ENCODE measurements around the gene TRABD. TPM values are rescaled to one million over a fixed set of nuclear protein-coding genes. Genes with fewer than 3 reads are reported as not detected.

The TRABD gene
- total RNA-seq, 1 donor from 2014 or later = 96.8 TPM

DNA sequence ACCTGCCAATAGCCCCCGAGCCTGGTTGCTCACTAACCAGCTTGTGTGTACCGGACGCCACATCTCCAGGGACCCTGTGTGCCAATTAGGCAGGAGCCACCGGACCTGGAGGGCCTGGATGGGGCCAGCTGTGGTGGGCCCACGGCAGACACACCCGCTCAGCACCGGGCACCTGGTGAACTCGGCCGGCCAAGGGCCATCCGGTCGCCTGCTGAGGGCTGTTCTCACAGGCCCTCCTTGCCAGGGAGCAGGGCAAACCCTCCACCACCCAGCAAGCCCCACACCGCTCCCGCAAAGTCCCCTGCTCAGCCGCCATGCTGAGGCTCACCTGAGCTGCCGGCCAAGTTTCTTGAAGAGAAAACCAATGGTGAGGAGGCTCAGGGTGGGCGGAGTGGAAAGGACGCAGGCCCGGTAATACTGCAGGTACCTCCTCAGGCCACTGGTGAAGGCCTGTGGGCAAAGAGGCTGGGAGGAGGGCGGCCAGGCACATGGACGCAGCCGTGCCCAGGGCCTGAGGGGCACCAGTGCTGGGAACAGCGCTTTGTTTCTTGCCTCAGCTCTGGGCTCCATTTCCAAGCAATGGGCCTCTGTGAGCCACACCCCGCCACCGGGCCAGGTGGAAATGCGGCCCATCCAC lies 42.0 kb downstream of the TRABD start:
- H3K9me3 Mint-ChIP-seq = no peaks in the 10 kb centered on the region
- no peak for DNase-seq (ENCODE audit: low spot score)
- no peaks in the 10 kb centered on the region for H3K4me1 Mint-ChIP-seq (ENCODE audit: low read depth)
- H3K27ac Mint-ChIP-seq = no peak overlapping the region
- H3K4me3 Mint-ChIP-seq = no peak overlapping the region
- H3K36me3 Mint-ChIP-seq (ENCODE audit: low read depth) = peaks cover 26% of the 10 kb centered on the region
- intact Hi-C loops (cut with micrococcal nuclease) = no loop called here
- H3K27me3 Mint-ChIP-seq (ENCODE audit: insufficient read depth) = no peaks in the 10 kb centered on the region

DNA sequence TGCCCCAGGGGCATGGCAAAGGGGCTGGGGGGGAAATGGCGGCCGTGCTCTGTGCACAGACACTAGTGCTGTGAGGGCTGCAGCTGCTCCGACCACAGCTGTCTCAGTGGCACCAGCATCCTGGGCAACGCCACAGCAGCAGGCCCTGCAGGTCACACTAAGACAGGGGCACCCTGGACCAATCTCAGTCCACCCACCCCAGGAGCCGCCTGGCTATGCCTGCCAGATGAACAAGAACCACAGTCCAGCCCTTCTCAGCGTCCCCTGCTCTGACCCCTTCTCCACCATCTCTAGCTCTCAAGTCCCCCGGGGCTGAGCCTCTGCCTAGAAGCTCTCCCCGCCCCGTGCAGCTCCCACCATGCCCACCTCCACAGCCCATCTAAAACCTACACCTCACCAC lies 42.7 kb downstream of the TRABD start:
- H3K27ac Mint-ChIP-seq = no peak overlapping the region
- intact Hi-C loops (cut with micrococcal nuclease) = no loop called here
- peaks cover 21% of the 10 kb centered on the region for H3K36me3 Mint-ChIP-seq (ENCODE audit: low read depth)

DNA sequence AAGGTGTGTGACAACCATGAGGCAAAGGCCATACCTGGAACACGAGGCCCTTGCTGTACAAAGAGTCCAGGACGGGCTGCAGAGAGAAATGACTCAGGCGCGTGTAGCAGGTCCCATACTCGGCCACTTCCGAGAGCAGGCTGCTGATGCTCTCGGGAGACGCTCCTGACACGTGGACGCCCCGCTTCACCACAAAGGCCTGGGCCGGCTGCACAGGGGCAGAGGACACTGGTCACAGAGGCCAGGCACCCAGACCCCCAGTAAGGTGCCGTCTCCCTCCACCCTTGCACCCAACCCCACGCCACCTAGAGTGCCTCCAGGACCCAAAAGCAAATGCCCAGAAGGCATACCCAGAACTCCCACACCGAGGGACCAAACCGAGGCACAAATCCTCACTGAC lies 43.7 kb downstream of the TRABD start:
- Mint-ChIP-seq H3K4me1 (ENCODE audit: low read depth) (no peaks in the 10 kb centered on the region), H3K4me3 (no peak overlapping the region), H3K9me3 (no peaks in the 10 kb centered on the region), H3K27ac (no peak overlapping the region), H3K36me3 (ENCODE audit: low read depth) (peaks cover 20% of the 10 kb centered on the region), H3K27me3 (ENCODE audit: insufficient read depth) (no peaks in the 10 kb centered on the region)
- DNase-seq (ENCODE audit: low spot score) = no peak
- intact Hi-C loops (cut with micrococcal nuclease) = no loop called here

More for the DNA sequence above, 42.7 kb downstream of the TRABD start:
- Mint-ChIP-seq H3K4me3 (no peak overlapping the region), H3K4me1 (ENCODE audit: low read depth) (no peaks in the 10 kb centered on the region), H3K9me3 (no peaks in the 10 kb centered on the region), H3K27me3 (ENCODE audit: insufficient read depth) (no peaks in the 10 kb centered on the region)
- DNase-seq (ENCODE audit: low spot score) = no peak

- H3K27me3 Mint-ChIP-seq (ENCODE audit: insufficient read depth) = no peaks in the 10 kb centered on the region
- no peak overlapping the region for H3K27ac Mint-ChIP-seq
- intact Hi-C loops (cut with micrococcal nuclease) = no loop called here
- no peaks in the 10 kb centered on the region for H3K4me1 Mint-ChIP-seq (ENCODE audit: low read depth)
- DNase-seq (ENCODE audit: low spot score) = no peak
- no peak overlapping the region for H3K4me3 Mint-ChIP-seq
- H3K9me3 Mint-ChIP-seq = peaks cover 7% of the 10 kb centered on the region
- peaks cover 32% of the 10 kb centered on the region for H3K36me3 Mint-ChIP-seq (ENCODE audit: low read depth)
These were observed 46.9 kb downstream of the TRABD start for GRCh38 chr22:50232481-50233151.

DNA sequence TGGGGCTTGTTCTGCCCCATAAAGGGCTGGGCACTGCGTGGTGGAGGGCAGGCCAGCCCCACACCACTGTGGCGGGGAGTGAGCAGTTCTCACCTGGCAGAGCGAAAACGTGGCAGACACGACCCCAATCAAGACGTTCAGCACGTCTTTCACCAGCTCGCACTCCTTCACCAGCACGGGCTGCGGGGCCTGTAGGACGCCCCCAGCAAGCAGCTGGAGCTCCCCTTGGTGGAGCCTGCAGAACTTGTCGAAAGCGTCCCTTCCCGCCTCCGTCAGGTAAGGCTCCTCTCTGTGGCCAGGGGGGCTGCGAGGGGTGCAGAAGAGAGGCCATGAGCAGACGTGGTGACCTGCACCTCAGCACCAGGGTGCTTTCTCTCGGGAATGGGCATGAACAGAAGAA lies 47.5 kb downstream of the TRABD start:
- Mint-ChIP-seq H3K4me3 (no peak overlapping the region), H3K4me1 (ENCODE audit: low read depth) (no peaks in the 10 kb centered on the region), H3K27ac (no peak overlapping the region), H3K27me3 (ENCODE audit: insufficient read depth) (no peaks in the 10 kb centered on the region), H3K36me3 (ENCODE audit: low read depth) (peaks cover 37% of the 10 kb centered on the region), H3K9me3 (peaks cover 7% of the 10 kb centered on the region)
- intact Hi-C loops (cut with micrococcal nuclease) = no loop called here
- DNase-seq (ENCODE audit: low spot score) = no peak

- intact Hi-C loops (cut with micrococcal nuclease) = loop anchor here (1.0 kb wide), 1 partner anchor 88 kb away; no protein-coding TSS in a partner anchor
- no peak overlapping the region for H3K27ac Mint-ChIP-seq
- H3K9me3 Mint-ChIP-seq = peaks cover 7% of the 10 kb centered on the region
- peaks cover 12% of the 10 kb centered on the region for H3K4me1 Mint-ChIP-seq (ENCODE audit: low read depth)
- no peaks in the 10 kb centered on the region for H3K27me3 Mint-ChIP-seq (ENCODE audit: insufficient read depth)
- no peak overlapping the region for H3K4me3 Mint-ChIP-seq
- peaks cover 33% of the 10 kb centered on the region for H3K36me3 Mint-ChIP-seq (ENCODE audit: low read depth)
- no peak for DNase-seq (ENCODE audit: low spot score)
These were observed 51.2 kb downstream of the TRABD start for GRCh38 chr22:50236731-50237409.

- peaks cover 17% of the 10 kb centered on the region for H3K4me1 Mint-ChIP-seq (ENCODE audit: low read depth)
- no peak for DNase-seq (ENCODE audit: low spot score)
- H3K4me3 Mint-ChIP-seq = no peak overlapping the region
- intact Hi-C loops (cut with micrococcal nuclease) = no loop called here
- H3K27ac Mint-ChIP-seq = no peak overlapping the region
- peaks cover 32% of the 10 kb centered on the region for H3K36me3 Mint-ChIP-seq (ENCODE audit: low read depth)
- no peaks in the 10 kb centered on the region for H3K27me3 Mint-ChIP-seq (ENCODE audit: insufficient read depth)
- peaks cover 7% of the 10 kb centered on the region for H3K9me3 Mint-ChIP-seq
These were observed 53.0 kb downstream of the TRABD start for GRCh38 chr22:50238755-50239154.

DNA sequence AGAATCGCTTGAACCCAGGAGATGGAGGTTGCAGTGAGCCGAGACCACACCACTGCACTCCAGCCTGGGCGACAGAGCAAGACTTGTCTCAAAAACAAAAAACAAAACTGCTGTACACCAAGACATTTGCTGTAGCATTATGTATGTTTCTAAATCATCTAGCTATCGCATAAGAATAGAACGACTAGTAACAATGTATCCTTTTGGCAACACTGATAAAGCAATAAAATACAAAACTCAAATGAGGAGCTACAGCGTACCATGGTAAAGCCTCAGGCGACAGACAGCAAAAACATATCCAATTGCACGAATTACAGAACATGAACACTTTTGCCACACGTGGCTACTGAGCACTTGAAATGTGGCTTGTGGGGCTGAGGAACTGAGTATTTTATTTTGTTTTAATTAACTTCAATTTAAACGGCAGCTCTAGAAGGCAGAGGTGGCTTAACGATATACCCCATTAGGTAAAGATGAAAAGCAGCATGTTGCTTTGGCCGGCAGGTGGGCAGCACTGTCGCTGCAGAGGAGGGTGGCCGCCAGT lies 56.8 kb downstream of the TRABD start:
- Mint-ChIP-seq H3K9me3 (no peaks in the 10 kb centered on the region), H3K4me1 (ENCODE audit: low read depth) (peaks cover 26% of the 10 kb centered on the region), H3K27ac (no peak overlapping the region)

GRCh38 chr22:50243685-50244419 lies 58.1 kb downstream of the TRABD start:
- Mint-ChIP-seq H3K36me3 (ENCODE audit: low read depth) (peaks cover 15% of the 10 kb centered on the region), H3K9me3 (no peaks in the 10 kb centered on the region), H3K27ac (peak overlapping the region; percentile 100), H3K4me3 (peak overlapping the region; percentile 99), H3K27me3 (ENCODE audit: insufficient read depth) (peaks cover 2% of the 10 kb centered on the region), H3K4me1 (ENCODE audit: low read depth) (peaks cover 26% of the 10 kb centered on the region)
- intact Hi-C loops (cut with micrococcal nuclease) = loop anchor here (2.0 to 10.0 kb wide), 4 partner anchors 43 to 253 kb away; partner anchors contain the start of genes DENND6B, SBF1 and SELENOO
- no peak for DNase-seq (ENCODE audit: low spot score)

More for the DNA sequence above, 56.8 kb downstream of the TRABD start:
- intact Hi-C loops (cut with micrococcal nuclease) = loop anchor here (5.0 to 10.0 kb wide), 3 partner anchors 85 to 255 kb away; partner anchors contain the start of genes DENND6B and SBF1
- no peak for DNase-seq (ENCODE audit: low spot score)
- Mint-ChIP-seq H3K27me3 (ENCODE audit: insufficient read depth) (peaks cover 2% of the 10 kb centered on the region), H3K36me3 (ENCODE audit: low read depth) (peaks cover 18% of the 10 kb centered on the region), H3K4me3 (peak overlapping the region; percentile 99)

- peak within 1 kb of the TSS; percentile 100 for H3K27ac Mint-ChIP-seq
- H3K9me3 Mint-ChIP-seq = no peaks in the 10 kb centered on the region
- peak; percentile 93 for DNase-seq (ENCODE audit: low spot score)
- peak within 1 kb of the TSS; percentile 99 for H3K4me3 Mint-ChIP-seq
- H3K4me1 Mint-ChIP-seq (ENCODE audit: low read depth) = peaks cover 26% of the 10 kb centered on the region
- intact Hi-C loops (cut with micrococcal nuclease) = loop anchor here (1.0 to 10.0 kb wide), 5 partner anchors 26 to 253 kb away; partner anchors contain the start of genes DENND6B, MAPK11, SBF1 and SELENOO
- H3K36me3 Mint-ChIP-seq (ENCODE audit: low read depth) = peaks cover 15% of the 10 kb centered on the region
- H3K27me3 Mint-ChIP-seq (ENCODE audit: insufficient read depth) = peaks cover 2% of the 10 kb centered on the region
These were observed 58.9 kb downstream of the TRABD start, which contains the start of gene TUBGCP6 for GRCh38 chr22:50244420-50245213. Gene TUBGCP6, minus strand, starts transcription at chr22:50245023. Its CDS starts 564 bp downstream, at chr22:50244459.

DNA sequence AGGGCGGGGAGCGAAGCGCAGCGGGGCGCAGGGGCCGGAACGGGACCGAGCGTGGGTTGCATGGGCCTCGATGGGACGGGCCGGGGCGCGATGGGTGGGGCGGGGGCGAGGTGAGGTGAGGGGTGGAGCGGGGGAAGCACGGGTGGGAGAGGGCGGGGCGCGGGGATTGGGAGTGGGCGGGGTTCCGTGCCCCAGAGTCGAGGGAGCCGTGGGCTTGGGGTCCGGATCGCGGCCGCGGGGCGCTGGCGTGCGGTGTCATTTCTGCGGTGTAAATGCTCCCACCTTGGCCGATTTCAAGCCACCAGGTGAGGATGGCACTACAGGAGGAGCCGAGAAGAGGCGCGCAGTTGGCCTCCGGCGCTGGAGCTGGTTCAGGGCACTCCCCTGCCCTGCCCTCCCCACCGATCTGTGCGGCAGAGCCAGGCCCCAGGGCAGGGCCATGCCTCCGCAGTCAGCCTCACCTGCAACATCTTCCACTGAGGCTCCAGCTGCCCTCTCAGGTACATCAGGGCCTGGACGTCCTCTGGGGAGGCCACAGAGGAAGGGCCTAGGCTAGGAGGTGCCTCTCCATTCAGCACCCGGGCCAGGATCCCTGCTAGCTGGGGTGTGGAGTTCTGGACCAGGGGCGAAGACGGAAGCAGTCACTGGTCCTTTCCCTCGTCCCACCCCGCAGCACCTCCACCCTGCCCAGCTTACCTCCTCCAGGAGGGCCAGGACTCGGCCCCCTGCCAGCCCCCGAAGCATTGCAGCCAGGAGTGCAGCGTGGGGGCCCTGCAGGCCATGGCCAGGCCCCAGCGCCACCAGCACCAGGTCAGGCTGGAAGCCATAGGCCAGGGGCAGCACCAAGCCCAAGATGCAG lies 59.7 kb downstream of the TRABD start:
- no peak for DNase-seq (ENCODE audit: low spot score)
- peaks cover 2% of the 10 kb centered on the region for H3K27me3 Mint-ChIP-seq (ENCODE audit: insufficient read depth)
- intact Hi-C loops (cut with micrococcal nuclease) = loop anchor here (1.0 to 10.0 kb wide), 3 partner anchors 25 to 229 kb away; partner anchors contain the start of genes MAPK11, SBF1 and SELENOO
- H3K36me3 Mint-ChIP-seq (ENCODE audit: low read depth) = peaks cover 11% of the 10 kb centered on the region
- H3K9me3 Mint-ChIP-seq = no peaks in the 10 kb centered on the region
- peak overlapping the region; percentile 99 for H3K4me3 Mint-ChIP-seq
- H3K27ac Mint-ChIP-seq = peak overlapping the region; percentile 100
- H3K4me1 Mint-ChIP-seq (ENCODE audit: low read depth) = peaks cover 26% of the 10 kb centered on the region
